ENCODE data around the gene TTC39B.

DNA sequence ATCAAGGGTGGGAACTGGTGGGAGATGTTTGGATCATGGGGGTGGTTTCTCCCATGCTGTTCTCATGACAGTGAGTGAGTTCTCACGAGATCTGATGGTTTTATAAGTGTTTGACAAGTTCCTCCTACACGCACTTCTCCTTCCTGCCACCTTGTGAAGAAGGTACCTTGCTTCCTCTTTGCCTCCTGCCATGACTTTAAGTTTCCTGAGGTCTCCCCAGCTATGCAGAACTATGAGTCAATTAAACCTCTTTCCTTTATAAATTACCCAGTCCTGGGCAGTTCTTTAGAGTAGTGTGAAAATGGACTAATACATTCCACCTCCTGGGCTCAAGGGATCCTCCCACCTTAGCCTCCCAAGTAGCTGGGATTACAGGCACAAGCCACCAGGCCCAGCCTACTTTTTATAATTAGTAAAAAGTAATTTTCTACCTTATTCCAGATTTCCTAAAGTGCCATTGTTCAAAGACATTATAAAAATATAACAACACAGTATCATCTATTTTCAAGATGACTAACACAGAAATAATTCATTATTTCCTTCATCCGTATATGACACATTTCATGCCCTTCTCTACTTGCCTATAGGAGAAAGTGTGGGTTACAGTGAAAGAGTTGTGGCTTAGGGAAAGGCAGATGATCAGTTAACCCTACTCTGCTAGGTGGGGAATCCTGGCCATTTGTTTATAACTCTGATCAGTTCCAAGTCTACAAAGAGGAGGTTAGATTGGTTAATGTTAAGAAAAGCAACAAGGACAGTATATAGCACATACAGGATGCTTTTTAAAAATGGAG, 99.9 kb downstream of the TTC39B start:
- TF ChIP-seq POLR2AphosphoS5 (IDR thresholded peaks at IDR 0.05; ENCODE audit: insufficient read depth, low read depth, low read length) (no peak), POLR2A (IDR thresholded peaks at IDR 0.05; ENCODE audit: low read depth, low read length) (no peak), CTCF (IDR thresholded peaks at IDR 0.05; ENCODE audit: extremely low read depth in 1 of 2, insufficient read depth in 1 of 2, low read depth in 1 of 2, low read length in 2 of 2) (no peak), EZH2 (IDR thresholded peaks at IDR 0.05; ENCODE audit: borderline replicate concordance, low read depth, low read length, severe bottlenecking) (no peak), FOS (IDR thresholded peaks at IDR 0.05; ENCODE audit: borderline replicate concordance, insufficient read depth, low read length) (peak; percentile 40), MYC (IDR thresholded peaks at IDR 0.05; ENCODE audit: low read depth, low read length) (no peak)
- TF ChIP-seq, protein P1, sequence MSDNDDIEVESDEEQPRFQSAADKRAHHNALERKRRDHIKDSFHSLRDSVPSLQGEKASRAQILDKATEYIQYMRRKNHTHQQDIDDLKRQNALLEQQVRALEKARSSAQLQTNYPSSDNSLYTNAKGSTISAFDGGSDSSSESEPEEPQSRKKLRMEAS (IDR thresholded peaks at IDR 0.05; ENCODE audit: insufficient read depth, insufficient read length) = no peak

Data from endothelial cell of umbilical vein (primary cell).